GM18511 (cell line): ENCODE data around the gene ACACB.
"Not testable (repeated sequence)": the region's sequence is repeated elsewhere in the genome, so short reads cannot be mapped to it uniquely, and the experiment has no call there.

Experiments used
- ATAC-seq: cut with Tn5 transposase; IDR thresholded peaks from one replicate; pipeline ENCODE4 v1.9.1; 2021; ENCODE audit warnings: mild to moderate bottlenecking, moderate library complexity; ENCODE audit not compliant: unreplicated experiment

ACACB gene

GRCh38 chr12:109170324-109170723 is 53.9 kb downstream of the ACACB start:
- no peak for ATAC-seq

- ATAC-seq = not testable (repeated sequence)
Observed at GRCh38 chr12:109172787-109173186, 56.4 kb downstream of the ACACB start.

- no peak for ATAC-seq
Observed at GRCh38 chr12:109173443-109174240, 57.3 kb downstream of the ACACB start.

- ATAC-seq = no peak
Observed at GRCh38 chr12:109174468-109174867, 58.1 kb downstream of the ACACB start.

GRCh38 chr12:109178532-109178931 is 62.1 kb downstream of the ACACB start:
- ATAC-seq = no peak

GRCh38 chr12:109179927-109180326 is 63.5 kb downstream of the ACACB start:
- no peak for ATAC-seq

- ATAC-seq = no peak
Observed at GRCh38 chr12:109182041-109182839, 65.9 kb downstream of the ACACB start.

GRCh38 chr12:109185441-109185840 is 69.1 kb downstream of the ACACB start:
- ATAC-seq = no peak

GRCh38 chr12:109186993-109187653 is 70.7 kb downstream of the ACACB start:
- ATAC-seq = no peak

GRCh38 chr12:109188108-109188712 is 71.8 kb downstream of the ACACB start:
- no peak for ATAC-seq

GRCh38 chr12:109189291-109189690 is 72.9 kb downstream of the ACACB start:
- no peak for ATAC-seq

- ATAC-seq = no peak
Observed at GRCh38 chr12:109191621-109192250, 75.3 kb downstream of the ACACB start.

- no peak for ATAC-seq
Observed at GRCh38 chr12:109192358-109192757, 76.0 kb downstream of the ACACB start.

- ATAC-seq = no peak
Observed at GRCh38 chr12:109193896-109194295, 77.5 kb downstream of the ACACB start.

- ATAC-seq = no peak
Observed at GRCh38 chr12:109196332-109196731, 79.9 kb downstream of the ACACB start.

- ATAC-seq = no peak
Observed at GRCh38 chr12:109197327-109197726, 80.9 kb downstream of the ACACB start.

- ATAC-seq = no peak
Observed at GRCh38 chr12:109199324-109199723, 82.9 kb downstream of the ACACB start.

- ATAC-seq = no peak
Observed at GRCh38 chr12:109200825-109201495, 84.6 kb downstream of the ACACB start.

- no peak for ATAC-seq
Observed at GRCh38 chr12:109201496-109201885, 85.1 kb downstream of the ACACB start.

- no peak for ATAC-seq
Observed at GRCh38 chr12:109202770-109203169, 86.4 kb downstream of the ACACB start.
